Smooth muscle cell (in vitro differentiated cells): ENCODE data around the gene TTC5. TPM values are rescaled to one million over a fixed set of nuclear protein-coding genes. Genes with fewer than 3 reads are reported as not detected.
A peak's percentile ranks its signal among the peaks of the same experiment; 100 is the strongest.

Experiments
- DNase-seq: peaks from one replicate; lab custom pipeline; 2025; ENCODE audit not compliant: unreplicated experiment; lab: John Stamatoyannopoulos, UW
- H2AFZ ChIP-seq: fragments of 200-600 bp; sonication (generic); 2 replicates; pipeline ENCODE4 v1.6.0; 2016; ENCODE audit warnings: antibody characterized with exemption, low read depth, mild to moderate bottlenecking
- H3F3A ChIP-seq: fragments of 200-600 bp; sonication (generic); 2 replicates; pipeline ENCODE4 v1.6.0; 2017; ENCODE audit warnings: antibody characterized with exemption, low read depth
- H3K27ac ChIP-seq: fragments of 200-600 bp; sonication (generic); 2 replicates; pipeline ENCODE4 v1.5.1; 2016; ENCODE audit warnings: low read depth, mild to moderate bottlenecking
- H3K27me3 ChIP-seq: fragments of 200-600 bp; sonication (generic); 2 replicates; pipeline ENCODE4 v1.6.1; 2016; ENCODE audit warnings: low read depth, mild to moderate bottlenecking
- H3K36me3 ChIP-seq: fragments of 200-600 bp; sonication (generic); 2 replicates; pipeline ENCODE4 v1.5.1; 2016; ENCODE audit warnings: low read depth
- H3K4me1 ChIP-seq: fragments of 200-600 bp; sonication (generic); 2 replicates; pipeline ENCODE4 v1.5.1; 2016; ENCODE audit warnings: low read depth
- H3K4me2 ChIP-seq: fragments of 200-600 bp; sonication (generic); 2 replicates; pipeline ENCODE4 v1.6.0; 2016; ENCODE audit warnings: mild to moderate bottlenecking
- H3K4me3 ChIP-seq: fragments of 200-600 bp; sonication (generic); 2 replicates; pipeline ENCODE4 v1.5.1; 2016; ENCODE audit warnings: mild to moderate bottlenecking
- H3K79me2 ChIP-seq: fragments of 200-600 bp; sonication (generic); 2 replicates; pipeline ENCODE4 v1.6.0; 2016; ENCODE audit warnings: low read depth, mild to moderate bottlenecking
- H3K9ac ChIP-seq: fragments of 200-600 bp; sonication (generic); 2 replicates; pipeline ENCODE4 v1.6.0; 2016; ENCODE audit warnings: low read depth
- H3K9me3 ChIP-seq: fragments of 200-600 bp; sonication (generic); replicated peaks from 2 replicates; pipeline ENCODE4 v1.5.1; 2016; ENCODE audit warnings: low read depth
- H4K20me1 ChIP-seq: fragments of 200-600 bp; sonication (generic); 2 replicates; pipeline ENCODE4 v1.6.0; 2016; ENCODE audit warnings: low read depth
- CTCF ChIP-seq: fragments of 200-600 bp; sonication (generic); IDR thresholded peaks from 2 replicates; pipeline ENCODE4 v1.5.1; 2017; ENCODE audit warnings: borderline replicate concordance, mild to moderate bottlenecking, antibody characterized with exemption; ENCODE audit not compliant: insufficient read depth, poor library complexity, severe bottlenecking
- WGBS: methylation state at CpG from one replicate; pipeline ENCODE4 v1.1.7; 2016; ENCODE audit warnings: low lambda C conversion rate; 5-methylcytosine and 5-hydroxymethylcytosine counted together
- polyA plus RNA-seq: library from polyadenylated mRNA; unstranded; fragments of >200 nt; fragmentation: Nextera tagmentation; extraction: Ambion mirVana; gene quantifications from 2 replicates; pipeline ENCODE4 v1.2.1, GENCODE V29; 2016
- total RNA-seq: library from RNA; depleted of rRNA; stranded (reverse); fragments of >200 nt; gene quantifications from 2 replicates; pipeline ENCODE4 v1.2.3, GENCODE V29; 2014

TTC5 gene
- total RNA-seq (16.3 and 18.7 TPM in 2 replicates), polyA plus RNA-seq (13.4 and 17.9 TPM in 2 replicates)

- H3K4me2 ChIP-seq: peak within 1 kb of the TSS; percentile 95
- peak within 1 kb of the TSS; percentile 95 for H2AFZ ChIP-seq
- DNase-seq: peak; percentile 53
- peak within 1 kb of the TSS; percentile 79 for H3K9ac ChIP-seq
- no peaks in the 10 kb centered on the region for H3K27me3 ChIP-seq
- H3K9me3 ChIP-seq: no peaks in the 10 kb centered on the region
- H3K79me2 ChIP-seq: peaks cover 16% of the 10 kb centered on the region
- H3K4me1 ChIP-seq: peaks cover 10% of the 10 kb centered on the region
- H4K20me1 ChIP-seq: no peaks in the 10 kb centered on the region
- H3K27ac ChIP-seq: peak within 1 kb of the TSS; percentile 21
- 3% methylated on average over 27 of the region's 27 CpGs for WGBS
- H3K36me3 ChIP-seq: no peaks in the 10 kb centered on the region
- peak within 1 kb of the TSS; percentile 90 for H3K4me3 ChIP-seq
- no peaks in the 10 kb centered on the region for H3F3A ChIP-seq
- peak; percentile 93 for TF ChIP-seq CTCF
These were observed at the start of gene TTC5 for GRCh38 chr14:20305265-20306078. Gene TTC5, minus strand, starts transcription at chr14:20305951. Its CDS starts 14 bp downstream, at chr14:20305937.

GRCh38 chr14:20350860-20351259 lies 45.1 kb upstream of the TTC5 start:
- Histone ChIP-seq H3F3A (no peaks in the 10 kb centered on the region), H3K9me3 (no peaks in the 10 kb centered on the region), H3K36me3 (peaks cover 28% of the 10 kb centered on the region), H3K4me3 (no peak overlapping the region), H4K20me1 (no peaks in the 10 kb centered on the region), H2AFZ (no peak overlapping the region), H3K9ac (no peak overlapping the region), H3K27me3 (no peaks in the 10 kb centered on the region), H3K79me2 (no peaks in the 10 kb centered on the region), H3K4me1 (no peaks in the 10 kb centered on the region), H3K27ac (no peak overlapping the region), H3K4me2 (no peak overlapping the region)
- no peak for DNase-seq
- TF ChIP-seq CTCF: no peak

GRCh38 chr14:20350282-20350681 lies 44.5 kb upstream of the TTC5 start:
- Histone ChIP-seq H4K20me1 (no peaks in the 10 kb centered on the region), H3K27ac (no peak overlapping the region), H2AFZ (no peak overlapping the region), H3K4me3 (no peak overlapping the region), H3K79me2 (no peaks in the 10 kb centered on the region), H3F3A (no peaks in the 10 kb centered on the region), H3K27me3 (no peaks in the 10 kb centered on the region), H3K4me2 (no peak overlapping the region), H3K9ac (no peak overlapping the region), H3K4me1 (no peaks in the 10 kb centered on the region), H3K36me3 (peaks cover 28% of the 10 kb centered on the region), H3K9me3 (no peaks in the 10 kb centered on the region)
- WGBS: 95% methylated on average over 2 of the region's 2 CpGs
- no peak for DNase-seq
- no peak for TF ChIP-seq CTCF

GRCh38 chr14:20347747-20348146 lies 42.0 kb upstream of the TTC5 start:
- Histone ChIP-seq H3F3A (no peaks in the 10 kb centered on the region), H3K4me2 (no peak overlapping the region), H3K79me2 (peaks cover 12% of the 10 kb centered on the region), H3K9me3 (no peaks in the 10 kb centered on the region), H3K27me3 (no peaks in the 10 kb centered on the region), H3K27ac (no peak overlapping the region), H3K9ac (no peak overlapping the region), H3K4me3 (no peak overlapping the region), H3K36me3 (peaks cover 10% of the 10 kb centered on the region), H2AFZ (no peak overlapping the region), H4K20me1 (no peaks in the 10 kb centered on the region), H3K4me1 (peaks cover 7% of the 10 kb centered on the region)
- DNase-seq: no peak
- WGBS: 97% methylated on average over 3 of the region's 3 CpGs
- no peak for TF ChIP-seq CTCF
